SK-N-SH treated with all-trans-retinoic acid at 6 μM for 48 hours (cell line): Measurements from ENCODE around the gene MED13.

ENCODE experiments used
- ARNTL ChIP-seq: fragments of 450-650 bp; formaldehyde crosslinking; IDR thresholded peaks from 2 replicates; pipeline ENCODE4 v1.5.0; 2020; ENCODE audit warnings: low read depth, mild to moderate bottlenecking, moderate library complexity, borderline replicate concordance
- CREB5 ChIP-seq: fragments of 250-450 bp; sonication (Bioruptor Pico); IDR thresholded peaks from 2 replicates; pipeline ENCODE4 v1.5.1; 2020; ENCODE audit warnings: low read depth, mild to moderate bottlenecking, moderate library complexity
- CSDC2 ChIP-seq: fragments of 250-450 bp; sonication (Bioruptor Pico); IDR thresholded peaks from 2 replicates; pipeline ENCODE4 v1.5.0; 2020; ENCODE audit warnings: mild to moderate bottlenecking, moderate library complexity
- ISL1 ChIP-seq: fragments of 250-450 bp; sonication (Bioruptor Pico); IDR thresholded peaks from 2 replicates; pipeline ENCODE4 v2.1.2; 2022; ENCODE audit warnings: mild to moderate bottlenecking, moderate library complexity
- PATZ1 ChIP-seq: fragments of 250-450 bp; sonication (Bioruptor Pico); IDR thresholded peaks from 2 replicates; pipeline ENCODE4 v1.8.0; 2020; ENCODE audit warnings: mild to moderate bottlenecking, moderate library complexity, borderline replicate concordance
- ZC3H10 ChIP-seq: fragments of 250-450 bp; sonication (Bioruptor Pico); IDR thresholded peaks from 2 replicates; pipeline ENCODE4 v1.5.1; 2021; ENCODE audit warnings: mild to moderate bottlenecking, moderate library complexity

GRCh38 chr17:62064791-62065563 is at the start of gene MED13:
- TF ChIP-seq CREB5 (CRISPR knock-in tag) (no peak), ZC3H10 (no peak), ARNTL (CRISPR knock-in tag) (no peak), CSDC2 (CRISPR knock-in tag) (no peak), ISL1 (CRISPR knock-in tag) (no peak), PATZ1 (CRISPR knock-in tag) (0 out of 2 replicates have a peak, but pooled peaks have one; percentile 22)
